ENCODE results near the gene SRSF3.

Gene SRSF3

GRCh38 chr6:36550473-36551000 is 43.6 kb upstream of the SRSF3 start:
- no peaks in the 10 kb centered on the region for H3K9me2 ChIP-seq (replicated peaks; ENCODE audit: control insufficient read depth, low read length)
- H3K27me3 ChIP-seq (ENCODE audit: control insufficient read depth, low read length), result no peaks in the 10 kb centered on the region
- H3K27ac ChIP-seq (ENCODE audit: low read depth, low read length), result peak overlapping the region; percentile 21; the same call in 1 of the 2 replicates
- H3F3A ChIP-seq (ENCODE audit: control insufficient read depth, insufficient read depth), result peaks cover 9% of the 10 kb centered on the region; the same call in 1 of the 2 replicates
- TF ChIP-seq CTCF (IDR thresholded peaks at IDR 0.05; ENCODE audit: low read depth, low read length, poor library complexity, severe bottlenecking) (no peak), EZH2phosphoT487 (IDR thresholded peaks at IDR 0.05; ENCODE audit: borderline replicate concordance, low read length) (no peak)
- H3K4me3 ChIP-seq (ENCODE audit: low read length), result peak overlapping the region; percentile 53
- H3K4me1 ChIP-seq (ENCODE audit: control insufficient read depth, low read length), result peaks cover 52% of the 10 kb centered on the region
- peak overlapping the region; percentile 68 for H3K4me2 ChIP-seq (ENCODE audit: low read length)
- peaks cover 12% of the 10 kb centered on the region for H3K36me3 ChIP-seq (ENCODE audit: control insufficient read depth, low read length)
- H3K79me2 ChIP-seq (ENCODE audit: control insufficient read depth, low read length), result peaks cover 16% of the 10 kb centered on the region
- no peaks in the 10 kb centered on the region for H4K20me1 ChIP-seq (ENCODE audit: control insufficient read depth, insufficient read depth, low read depth, low read length)
- no peaks in the 10 kb centered on the region for H3K9me3 ChIP-seq (ENCODE audit: control insufficient read depth, insufficient read depth, low read length)

GRCh38 chr6:36555750-36556252 is 38.4 kb upstream of the SRSF3 start:
- no peak overlapping the region for H3K4me3 ChIP-seq (ENCODE audit: low read length)
- TF ChIP-seq EZH2phosphoT487 (IDR thresholded peaks at IDR 0.05; ENCODE audit: borderline replicate concordance, low read length) (no peak), CTCF (IDR thresholded peaks at IDR 0.05; ENCODE audit: low read depth, low read length, poor library complexity, severe bottlenecking) (no peak)
- H3K27ac ChIP-seq (ENCODE audit: low read depth, low read length), result no peak overlapping the region
- no peaks in the 10 kb centered on the region for H3K79me2 ChIP-seq (ENCODE audit: control insufficient read depth, low read length)
- H3K27me3 ChIP-seq (ENCODE audit: control insufficient read depth, low read length), result no peaks in the 10 kb centered on the region
- no peaks in the 10 kb centered on the region for H4K20me1 ChIP-seq (ENCODE audit: control insufficient read depth, insufficient read depth, low read depth, low read length)
- peaks cover 3% of the 10 kb centered on the region; the same call in 1 of the 2 replicates for H3F3A ChIP-seq (ENCODE audit: control insufficient read depth, insufficient read depth)
- peaks cover 33% of the 10 kb centered on the region for H3K4me1 ChIP-seq (ENCODE audit: control insufficient read depth, low read length)
- no peaks in the 10 kb centered on the region for H3K36me3 ChIP-seq (ENCODE audit: control insufficient read depth, low read length)
- no peaks in the 10 kb centered on the region for H3K9me3 ChIP-seq (ENCODE audit: control insufficient read depth, insufficient read depth, low read length)
- no peak overlapping the region for H3K4me2 ChIP-seq (ENCODE audit: low read length)
- H3K9me2 ChIP-seq (replicated peaks; ENCODE audit: control insufficient read depth, low read length), result no peaks in the 10 kb centered on the region

- TF ChIP-seq CTCF (IDR thresholded peaks at IDR 0.05; ENCODE audit: low read depth, low read length, poor library complexity, severe bottlenecking) (no peak), EZH2phosphoT487 (IDR thresholded peaks at IDR 0.05; ENCODE audit: borderline replicate concordance, low read length) (no peak)
- peaks cover 28% of the 10 kb centered on the region for H3K4me1 ChIP-seq (ENCODE audit: control insufficient read depth, low read length)
- no peaks in the 10 kb centered on the region for H3K36me3 ChIP-seq (ENCODE audit: control insufficient read depth, low read length)
These were observed 37.9 kb upstream of the SRSF3 start for GRCh38 chr6:36556281-36556680.

More at GRCh38 chr6:36556281-36556680, 37.9 kb upstream of the SRSF3 start:
- Histone ChIP-seq H3F3A (ENCODE audit: control insufficient read depth, insufficient read depth) (peaks cover 3% of the 10 kb centered on the region; the same call in 1 of the 2 replicates), H3K27ac (ENCODE audit: low read depth, low read length) (no peak overlapping the region), H3K27me3 (ENCODE audit: control insufficient read depth, low read length) (no peaks in the 10 kb centered on the region), H3K4me2 (ENCODE audit: low read length) (no peak overlapping the region), H4K20me1 (ENCODE audit: control insufficient read depth, insufficient read depth, low read depth, low read length) (no peaks in the 10 kb centered on the region), H3K79me2 (ENCODE audit: control insufficient read depth, low read length) (no peaks in the 10 kb centered on the region), H3K4me3 (ENCODE audit: low read length) (no peak overlapping the region), H3K9me3 (ENCODE audit: control insufficient read depth, insufficient read depth, low read length) (no peaks in the 10 kb centered on the region), H3K9me2 (replicated peaks; ENCODE audit: control insufficient read depth, low read length) (no peaks in the 10 kb centered on the region)

All from DOHH2 (cell line).